HG02571 (cell line): ENCODE data around the gene SETD5.

Experiments used
- ATAC-seq: cut with Tn5 transposase; IDR thresholded peaks from one replicate; pipeline ENCODE4 v1.9.1; 2021; ENCODE audit warnings: mild to moderate bottlenecking, moderate library complexity; ENCODE audit not compliant: unreplicated experiment

Gene SETD5

GRCh38 chr3:9503283-9503682 lies 105.9 kb downstream of the SETD5 start:
- ATAC-seq, result no peak

GRCh38 chr3:9507586-9508578 lies 110.5 kb downstream of the SETD5 start:
- ATAC-seq, result no peak

- no peak for ATAC-seq
Measured at GRCh38 chr3:9508781-9509180, 111.4 kb downstream of the SETD5 start.

GRCh38 chr3:9512456-9513045 lies 115.1 kb downstream of the SETD5 start:
- ATAC-seq, result no peak

DNA sequence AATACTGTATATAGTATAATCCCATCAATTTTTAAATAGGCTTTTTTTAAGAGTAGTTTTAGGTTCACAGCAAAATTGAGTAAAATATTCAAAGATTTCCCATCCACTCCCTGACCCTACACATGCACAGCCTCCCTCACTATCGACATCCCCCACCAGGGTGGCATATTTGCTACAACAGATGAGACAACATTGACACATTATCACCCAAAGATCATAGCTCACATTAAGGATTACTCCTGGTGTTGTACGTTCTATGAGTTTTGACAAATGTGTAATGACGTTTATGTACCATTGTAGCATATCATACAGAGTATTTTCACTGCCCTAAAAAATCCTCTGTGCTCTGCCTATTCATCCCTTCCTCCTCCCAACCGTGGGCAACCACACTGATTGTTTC lies 116.9 kb downstream of the SETD5 start:
- no peak for ATAC-seq

GRCh38 chr3:9514956-9515355 lies 117.5 kb downstream of the SETD5 start:
- no peak for ATAC-seq

DNA sequence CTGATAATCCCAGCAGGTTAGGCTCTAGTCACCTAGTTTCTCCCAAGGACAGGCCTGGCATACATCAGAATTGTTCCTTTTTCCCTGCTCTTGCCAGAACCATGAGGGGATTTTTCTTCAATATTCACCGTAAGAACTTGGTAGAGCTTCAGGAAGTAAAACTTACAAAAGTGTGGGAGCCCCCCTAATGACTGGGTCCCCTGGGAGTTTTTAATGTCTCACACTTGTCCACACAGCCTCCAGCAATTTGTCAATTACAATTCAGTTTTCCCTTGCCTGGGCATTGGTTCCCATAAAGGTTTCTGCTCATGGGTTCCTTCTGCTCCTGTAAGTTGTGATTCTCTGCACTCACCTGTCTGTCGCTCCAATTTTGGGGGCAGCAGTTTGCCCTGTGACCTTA lies 127.7 kb downstream of the SETD5 start:
- no peak for ATAC-seq
